Mesendoderm (in vitro differentiated cells): ENCODE data around the gene NDUFA6.

Experiments used
- DNase-seq: peaks from one replicate; pipeline ENCODE4 v3.0.0; 2013
- H2AK5ac ChIP-seq: 2 replicates; pipeline ENCODE4 v1.6.1; 2013; ENCODE audit warnings: low read length, inconsistent platforms
- H2BK120ac ChIP-seq: 2 replicates; pipeline ENCODE4 v1.6.1; 2013; ENCODE audit warnings: low read depth, mild to moderate bottlenecking, low read length, moderate library complexity, mixed read lengths
- H2BK15ac ChIP-seq: replicated peaks from 2 replicates; pipeline ENCODE4 v1.6.1; 2013; ENCODE audit warnings: low read depth, mild to moderate bottlenecking, moderate library complexity
- H2BK5ac ChIP-seq: 2 replicates; pipeline ENCODE4 v1.6.1; 2013; ENCODE audit warnings: low read length, inconsistent platforms
- H3K18ac ChIP-seq: 2 replicates; pipeline ENCODE4 v1.6.1; 2013; ENCODE audit warnings: mild to moderate bottlenecking, low read length, mixed read lengths
- H3K23ac ChIP-seq: one replicate; pipeline ENCODE4 v1.6.1; 2013; ENCODE audit warnings: low read length
- H3K27ac ChIP-seq: 2 replicates; pipeline ENCODE4 v1.5.1; 2013; ENCODE audit warnings: low read depth, mild to moderate bottlenecking, inconsistent platforms, low read length, moderate library complexity
- H3K27me3 ChIP-seq: 2 replicates; pipeline ENCODE4 v1.6.1; 2013; ENCODE audit warnings: low read length, control low read depth, mild to moderate bottlenecking, inconsistent platforms; ENCODE audit not compliant: insufficient read depth, poor library complexity
- H3K36me3 ChIP-seq: 2 replicates; pipeline ENCODE4 v1.6.1; 2013; ENCODE audit warnings: low read length, inconsistent platforms; ENCODE audit not compliant: control insufficient read depth, insufficient read depth
- H3K4ac ChIP-seq: one replicate; pipeline ENCODE4 v1.6.1; 2013; ENCODE audit warnings: low read depth, mild to moderate bottlenecking, low read length, moderate library complexity
- H3K4me1 ChIP-seq: 2 replicates; pipeline ENCODE4 v1.6.1; 2013; ENCODE audit warnings: low read depth, low read length, inconsistent platforms; ENCODE audit not compliant: control insufficient read depth
- H3K4me2 ChIP-seq: 2 replicates; pipeline ENCODE4 v1.6.1; 2013; ENCODE audit warnings: low read length
- H3K4me3 ChIP-seq: 2 replicates; pipeline ENCODE4 v1.5.1; 2013; ENCODE audit warnings: mild to moderate bottlenecking, low read length
- H3K56ac ChIP-seq: one replicate; pipeline ENCODE4 v1.6.1; 2013; ENCODE audit warnings: low read length
- H3K79me1 ChIP-seq: 2 replicates; pipeline ENCODE4 v1.6.1; 2013; ENCODE audit warnings: low read length, inconsistent platforms
- H3K79me2 ChIP-seq: 2 replicates; pipeline ENCODE4 v1.6.1; 2013; ENCODE audit warnings: mild to moderate bottlenecking, low read length; ENCODE audit not compliant: control insufficient read depth, insufficient read depth
- H3K9ac ChIP-seq: 2 replicates; pipeline ENCODE4 v1.6.1; 2013; ENCODE audit warnings: low read length, inconsistent platforms
- H4K5ac ChIP-seq: one replicate; pipeline ENCODE4 v1.6.1; 2013; ENCODE audit warnings: low read length
- H4K8ac ChIP-seq: one replicate; pipeline ENCODE4 v1.6.1; 2013; ENCODE audit warnings: low read depth, mild to moderate bottlenecking, control low read depth, low read length, moderate library complexity
- WGBS: extraction: QIAGEN DNeasy Blood & Tissue Kit; methylation state at CpG from one replicate; pipeline ENCODE4 v1.1.7; 2013; ENCODE audit warnings: low lambda C conversion rate, missing lambda C conversion rate; ENCODE audit not compliant: insufficient coverage; ENCODE audit errors: extremely low coverage; 5-methylcytosine and 5-hydroxymethylcytosine counted together

NDUFA6 gene

DNA sequence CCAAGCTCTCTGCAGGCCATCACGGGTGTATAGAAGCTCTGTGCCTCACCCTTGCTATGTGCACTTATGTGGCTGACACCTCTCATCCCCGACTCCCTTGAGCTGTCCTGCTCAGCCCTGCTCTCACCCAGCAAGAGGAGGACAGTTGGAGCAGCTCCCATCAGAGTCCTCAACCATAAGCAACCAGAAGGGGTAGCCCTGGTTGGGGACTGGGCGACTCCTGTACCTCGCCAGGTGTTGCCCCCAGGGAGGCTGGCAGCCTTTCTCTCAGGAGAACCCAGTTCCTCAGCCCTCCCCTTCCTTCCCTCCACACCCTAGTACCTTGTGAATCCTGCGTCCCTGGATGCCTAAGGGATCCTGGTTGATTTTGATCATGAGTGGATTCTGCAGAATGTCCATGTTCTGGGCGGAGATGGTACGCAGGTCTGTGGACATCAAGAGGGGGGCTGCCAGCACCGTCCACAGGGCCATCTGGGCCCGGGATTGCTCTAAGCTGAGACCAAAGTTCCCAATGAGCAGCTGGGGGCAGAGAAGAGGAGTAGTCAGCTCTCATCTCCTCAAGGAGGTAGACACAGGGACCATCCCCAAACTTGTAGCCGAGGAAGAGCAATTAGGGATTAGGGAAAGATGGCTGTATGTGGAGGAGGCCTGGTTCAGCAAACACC lies 27.9 kb downstream of the NDUFA6 start:
- no peak overlapping the region for H2AK5ac ChIP-seq
- no peak overlapping the region for H3K9ac ChIP-seq
- H4K5ac ChIP-seq: no peak overlapping the region
- H4K8ac ChIP-seq: no peak overlapping the region
- DNase-seq: no peak
- no peaks in the 10 kb centered on the region for H3K36me3 ChIP-seq
- H2BK15ac ChIP-seq: no peak overlapping the region
- H3K4me1 ChIP-seq: peaks cover 7% of the 10 kb centered on the region
- H3K27me3 ChIP-seq: no peaks in the 10 kb centered on the region
- no peak overlapping the region for H2BK120ac ChIP-seq
- H3K18ac ChIP-seq: no peak overlapping the region
- WGBS: no CpG with 5 or more reads among the region's 10 CpGs
- no peak overlapping the region for H3K4me2 ChIP-seq
- H3K4ac ChIP-seq: no peak overlapping the region
- H3K4me3 ChIP-seq: no peak overlapping the region
- no peaks in the 10 kb centered on the region for H3K79me2 ChIP-seq
- no peak overlapping the region for H3K27ac ChIP-seq
- no peak overlapping the region for H2BK5ac ChIP-seq
- no peak overlapping the region for H3K56ac ChIP-seq
- no peaks in the 10 kb centered on the region for H3K79me1 ChIP-seq
- H3K23ac ChIP-seq: no peak overlapping the region

GRCh38 chr22:42061041-42061440 lies 29.5 kb downstream of the NDUFA6 start:
- Histone ChIP-seq H3K27me3 (no peaks in the 10 kb centered on the region), H3K23ac (no peak overlapping the region), H3K18ac (no peak overlapping the region), H3K4me1 (peaks cover 7% of the 10 kb centered on the region), H3K4ac (no peak overlapping the region), H3K4me3 (no peak overlapping the region), H3K79me2 (no peaks in the 10 kb centered on the region), H3K4me2 (no peak overlapping the region), H3K56ac (no peak overlapping the region), H3K36me3 (no peaks in the 10 kb centered on the region), H4K5ac (no peak overlapping the region), H3K79me1 (no peaks in the 10 kb centered on the region), H3K9ac (no peak overlapping the region), H2BK15ac (no peak overlapping the region), H2AK5ac (no peak overlapping the region), H4K8ac (no peak overlapping the region), H2BK5ac (no peak overlapping the region), H2BK120ac (no peak overlapping the region), H3K27ac (no peak overlapping the region)
- DNase-seq: no peak
- no CpG with 5 or more reads among the region's 7 CpGs for WGBS

- DNase-seq: no peak
- H4K5ac ChIP-seq: no peak overlapping the region
- no peak overlapping the region for H3K4ac ChIP-seq
- H2BK120ac ChIP-seq: no peak overlapping the region
- H3K36me3 ChIP-seq: no peaks in the 10 kb centered on the region
- no peak overlapping the region for H3K18ac ChIP-seq
- H2BK5ac ChIP-seq: no peak overlapping the region
- H3K27me3 ChIP-seq: no peaks in the 10 kb centered on the region
- no peak overlapping the region for H3K27ac ChIP-seq
- no peak overlapping the region for H2AK5ac ChIP-seq
- H3K4me1 ChIP-seq: peaks cover 4% of the 10 kb centered on the region
- no peak overlapping the region for H3K23ac ChIP-seq
- no peak overlapping the region for H2BK15ac ChIP-seq
- WGBS: no CpG with 5 or more reads among the region's 5 CpGs
- no peak overlapping the region for H3K4me2 ChIP-seq
- no peaks in the 10 kb centered on the region for H3K79me1 ChIP-seq
- no peak overlapping the region for H3K56ac ChIP-seq
- H3K4me3 ChIP-seq: no peak overlapping the region
- no peaks in the 10 kb centered on the region for H3K79me2 ChIP-seq
- no peak overlapping the region for H4K8ac ChIP-seq
- H3K9ac ChIP-seq: no peak overlapping the region
These were observed 30.1 kb downstream of the NDUFA6 start for GRCh38 chr22:42060489-42060888.

GRCh38 chr22:42056757-42057511 lies 33.6 kb downstream of the NDUFA6 start:
- Histone ChIP-seq H2BK5ac (no peak overlapping the region), H3K79me2 (no peaks in the 10 kb centered on the region), H2BK15ac (no peak overlapping the region), H2AK5ac (no peak overlapping the region), H3K18ac (no peak overlapping the region), H2BK120ac (no peak overlapping the region), H3K27ac (no peak overlapping the region), H3K4ac (no peak overlapping the region), H3K79me1 (no peaks in the 10 kb centered on the region), H4K5ac (no peak overlapping the region), H3K56ac (no peak overlapping the region), H4K8ac (no peak overlapping the region), H3K27me3 (no peaks in the 10 kb centered on the region), H3K36me3 (no peaks in the 10 kb centered on the region), H3K4me1 (no peaks in the 10 kb centered on the region), H3K4me2 (no peak overlapping the region), H3K9ac (no peak overlapping the region), H3K4me3 (no peak overlapping the region), H3K23ac (no peak overlapping the region)
- no peak for DNase-seq
- WGBS: no CpG with 5 or more reads among the region's 1 CpG

- DNase-seq: no peak
- Histone ChIP-seq H3K27me3 (no peaks in the 10 kb centered on the region), H3K23ac (peak overlapping the region; percentile 15), H3K56ac (no peak overlapping the region), H3K79me1 (no peaks in the 10 kb centered on the region), H3K27ac (no peak overlapping the region), H3K36me3 (no peaks in the 10 kb centered on the region), H2BK15ac (no peak overlapping the region), H3K18ac (no peak overlapping the region), H3K4me3 (no peak overlapping the region), H4K8ac (no peak overlapping the region), H3K4ac (no peak overlapping the region), H2AK5ac (no peak overlapping the region), H3K9ac (no peak overlapping the region), H2BK120ac (no peak overlapping the region), H2BK5ac (no peak overlapping the region), H4K5ac (no peak overlapping the region), H3K79me2 (no peaks in the 10 kb centered on the region), H3K4me1 (no peaks in the 10 kb centered on the region), H3K4me2 (no peak overlapping the region)
- no CpG with 5 or more reads among the region's 3 CpGs for WGBS
These were observed 37.8 kb downstream of the NDUFA6 start for GRCh38 chr22:42052765-42053164.
